ENCODE data around the gene UBAP1L.

DNA sequence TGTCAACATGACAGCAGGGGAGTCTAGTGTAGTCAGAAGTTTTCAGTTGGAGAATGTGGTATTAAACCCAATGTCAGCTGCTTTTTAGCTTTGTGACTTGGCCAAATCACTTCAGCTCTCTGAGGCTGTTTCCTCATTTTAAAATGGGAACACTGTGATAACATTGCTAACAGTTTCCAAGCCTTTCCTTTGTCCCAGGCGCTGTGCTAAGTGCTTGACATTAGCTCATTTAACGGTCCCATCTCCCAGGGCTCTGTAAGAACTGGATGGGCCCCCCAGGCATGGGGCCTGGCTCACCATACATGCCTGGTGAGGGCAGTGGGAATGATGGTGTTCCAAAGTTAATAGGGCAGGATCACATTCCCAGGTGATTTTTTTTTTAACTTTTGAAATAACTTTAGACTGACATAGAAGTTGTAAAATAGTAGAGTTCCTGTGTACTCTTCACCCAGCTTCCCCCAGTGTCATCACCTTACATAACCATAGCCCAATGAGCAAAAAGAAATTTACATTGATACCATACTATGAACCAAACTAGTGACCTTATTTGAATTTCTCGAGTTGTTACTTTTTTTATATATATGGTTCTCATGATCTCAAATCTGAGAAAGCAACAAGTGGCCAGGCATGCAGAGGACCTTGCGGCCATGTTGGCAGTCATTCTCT lies 54.9 kb downstream of the UBAP1L start:
- TF ChIP-seq, protein P1, sequence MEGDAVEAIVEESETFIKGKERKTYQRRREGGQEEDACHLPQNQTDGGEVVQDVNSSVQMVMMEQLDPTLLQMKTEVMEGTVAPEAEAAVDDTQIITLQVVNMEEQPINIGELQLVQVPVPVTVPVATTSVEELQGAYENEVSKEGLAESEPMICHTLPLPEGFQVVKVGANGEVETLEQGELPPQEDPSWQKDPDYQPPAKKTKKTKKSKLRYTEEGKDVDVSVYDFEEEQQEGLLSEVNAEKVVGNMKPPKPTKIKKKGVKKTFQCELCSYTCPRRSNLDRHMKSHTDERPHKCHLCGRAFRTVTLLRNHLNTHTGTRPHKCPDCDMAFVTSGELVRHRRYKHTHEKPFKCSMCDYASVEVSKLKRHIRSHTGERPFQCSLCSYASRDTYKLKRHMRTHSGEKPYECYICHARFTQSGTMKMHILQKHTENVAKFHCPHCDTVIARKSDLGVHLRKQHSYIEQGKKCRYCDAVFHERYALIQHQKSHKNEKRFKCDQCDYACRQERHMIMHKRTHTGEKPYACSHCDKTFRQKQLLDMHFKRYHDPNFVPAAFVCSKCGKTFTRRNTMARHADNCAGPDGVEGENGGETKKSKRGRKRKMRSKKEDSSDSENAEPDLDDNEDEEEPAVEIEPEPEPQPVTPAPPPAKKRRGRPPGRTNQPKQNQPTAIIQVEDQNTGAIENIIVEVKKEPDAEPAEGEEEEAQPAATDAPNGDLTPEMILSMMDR (IDR thresholded peaks at IDR 0.05; ENCODE audit: insufficient read depth, low read depth, low read length) = no peak
- TF ChIP-seq EZH2 (IDR thresholded peaks at IDR 0.05; ENCODE audit: insufficient read depth, low read length) = no peak

Measured in astrocyte (in vitro differentiated cells and primary cell).